Activated T-cell treated with anti-CD3 and anti-CD28 coated beads, Interleukin-2, amount 50 U/mL, for 24 hours (primary cell): ENCODE measurements around the gene MMP26.

Experiments used
- DNase-seq: peaks from one replicate; pipeline ENCODE4 v3.0.0-alpha.2; 2020
- H3K27ac Mint-ChIP-seq: 2 replicates; pipeline ENCODE4 v1.8.0; 2020; ENCODE audit warnings: mild to moderate bottlenecking, mixed read lengths
- H3K27me3 Mint-ChIP-seq: 2 replicates; pipeline ENCODE4 v1.8.0; 2020; ENCODE audit warnings: mixed read lengths
- H3K36me3 Mint-ChIP-seq: 2 replicates; pipeline ENCODE4 v1.8.0; 2020; ENCODE audit warnings: low read depth, mixed read lengths
- H3K4me1 Mint-ChIP-seq: 2 replicates; pipeline ENCODE4 v1.8.0; 2020; ENCODE audit warnings: low read depth, mixed read lengths
- H3K4me3 Mint-ChIP-seq: 2 replicates; pipeline ENCODE4 v1.8.0; 2020; ENCODE audit warnings: mild to moderate bottlenecking, moderate library complexity, mixed read lengths
- H3K9me3 Mint-ChIP-seq: 2 replicates; pipeline ENCODE4 v1.8.0; 2020; ENCODE audit warnings: mixed read lengths

The MMP26 gene

GRCh38 chr11:4704054-4704789, at the start of gene MMP26:
Gene MMP26, plus strand, starts transcription at chr11:4704784.
- no peaks in the 10 kb centered on the region for H3K36me3 Mint-ChIP-seq
- H3K4me1 Mint-ChIP-seq = no peaks in the 10 kb centered on the region
- no peak within 1 kb of the TSS for H3K4me3 Mint-ChIP-seq
- peaks cover 28% of the 10 kb centered on the region for H3K27me3 Mint-ChIP-seq
- H3K27ac Mint-ChIP-seq = no peak within 1 kb of the TSS
- H3K9me3 Mint-ChIP-seq = no peaks in the 10 kb centered on the region
- no peak for DNase-seq

DNA sequence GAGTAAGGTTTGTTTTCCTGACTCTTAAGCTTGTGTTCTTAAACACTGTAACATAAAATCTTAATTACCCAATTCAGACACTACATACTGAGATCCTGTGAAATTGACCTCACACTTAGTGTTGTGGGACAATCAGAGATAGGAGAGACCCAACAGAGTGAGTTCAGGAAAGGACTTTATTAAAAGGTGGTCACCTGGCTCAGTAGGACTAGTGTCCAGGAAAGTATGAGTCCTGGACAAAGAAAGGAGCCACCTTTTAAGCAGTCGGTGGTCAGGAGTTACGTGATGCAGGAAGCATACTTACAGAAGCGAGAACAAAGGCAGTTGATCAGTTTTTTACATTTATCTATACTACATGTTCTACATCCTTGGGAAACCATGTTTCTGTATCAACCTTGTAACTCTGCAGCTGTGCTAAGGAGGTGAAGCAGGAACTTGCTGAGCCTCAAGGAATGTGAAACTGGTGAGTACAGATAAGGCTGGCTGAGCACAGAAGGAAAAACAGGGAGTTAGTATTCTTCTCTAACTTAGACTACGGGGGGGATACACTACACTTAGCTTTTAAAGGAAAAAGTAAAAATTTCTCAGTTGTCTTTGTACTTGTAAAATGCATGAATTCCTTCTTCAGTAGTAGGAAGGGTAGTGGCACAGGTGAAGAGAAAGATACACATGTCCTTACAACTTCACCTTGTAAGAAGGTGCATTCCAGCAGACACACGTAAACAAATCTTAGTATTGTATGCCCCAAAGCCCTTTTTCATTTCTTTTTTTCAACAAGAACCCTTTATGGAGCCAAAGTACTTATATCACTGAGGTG, 45.7 kb upstream of the MMP26 start:
- H3K36me3 Mint-ChIP-seq = no peaks in the 10 kb centered on the region
- H3K4me3 Mint-ChIP-seq = no peak overlapping the region
- DNase-seq = no peak
- no peaks in the 10 kb centered on the region for H3K9me3 Mint-ChIP-seq
- H3K4me1 Mint-ChIP-seq = no peaks in the 10 kb centered on the region
- H3K27me3 Mint-ChIP-seq = peaks cover 22% of the 10 kb centered on the region
- H3K27ac Mint-ChIP-seq = no peak overlapping the region

DNA sequence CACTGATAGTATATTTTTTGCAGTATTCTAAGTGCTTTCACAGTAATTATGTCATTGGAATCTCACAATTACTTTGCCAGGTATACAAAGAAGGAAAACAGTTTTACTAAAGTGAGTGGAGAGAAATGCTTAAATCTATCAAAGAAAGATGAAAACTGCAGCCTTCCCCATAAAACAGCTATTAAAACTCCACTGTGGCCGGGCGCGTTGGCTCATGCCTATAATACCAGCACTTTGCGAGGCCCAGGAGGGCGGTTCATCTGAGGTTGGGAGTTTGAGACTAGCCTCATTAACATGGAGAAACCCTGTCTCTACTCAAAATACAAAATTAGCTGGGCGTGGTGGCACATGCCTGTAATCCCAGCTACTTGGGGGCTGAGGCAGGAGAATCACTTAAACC, 41.7 kb upstream of the MMP26 start:
- Mint-ChIP-seq H3K4me3 (no peak overlapping the region), H3K4me1 (no peaks in the 10 kb centered on the region), H3K36me3 (no peaks in the 10 kb centered on the region), H3K9me3 (no peaks in the 10 kb centered on the region), H3K27ac (no peak overlapping the region), H3K27me3 (peaks cover 21% of the 10 kb centered on the region)
- DNase-seq = no peak

DNA sequence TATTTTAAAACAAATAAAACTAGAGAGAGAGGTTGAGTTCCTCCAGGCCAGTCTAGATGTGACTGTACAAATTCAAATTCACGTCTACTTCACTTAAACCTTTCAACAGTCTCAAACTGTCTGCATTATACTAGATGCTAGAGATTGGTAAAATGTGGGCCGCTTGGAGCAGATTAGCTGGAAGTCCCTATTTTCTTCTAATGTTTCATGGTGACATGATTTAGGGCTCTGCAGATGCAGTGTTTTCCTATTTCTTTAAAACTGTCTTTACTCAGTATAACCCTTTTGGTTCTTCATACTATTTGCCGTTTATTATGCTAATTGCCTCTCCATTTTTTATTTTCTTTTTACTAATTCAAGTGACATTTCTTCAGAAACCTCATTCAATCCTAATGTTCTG, 40.4 kb upstream of the MMP26 start:
- no peak for DNase-seq
- peaks cover 19% of the 10 kb centered on the region for H3K27me3 Mint-ChIP-seq
- H3K36me3 Mint-ChIP-seq = no peaks in the 10 kb centered on the region
- H3K27ac Mint-ChIP-seq = no peak overlapping the region
- no peak overlapping the region for H3K4me3 Mint-ChIP-seq
- H3K4me1 Mint-ChIP-seq = no peaks in the 10 kb centered on the region
- no peaks in the 10 kb centered on the region for H3K9me3 Mint-ChIP-seq

- no peak for DNase-seq
- peaks cover 19% of the 10 kb centered on the region for H3K27me3 Mint-ChIP-seq
- no peak overlapping the region for H3K4me3 Mint-ChIP-seq
- H3K36me3 Mint-ChIP-seq = no peaks in the 10 kb centered on the region
- no peaks in the 10 kb centered on the region for H3K9me3 Mint-ChIP-seq
- H3K27ac Mint-ChIP-seq = no peak overlapping the region
- no peaks in the 10 kb centered on the region for H3K4me1 Mint-ChIP-seq
Measured at GRCh38 chr11:4664786-4665185, 39.8 kb upstream of the MMP26 start.

DNA sequence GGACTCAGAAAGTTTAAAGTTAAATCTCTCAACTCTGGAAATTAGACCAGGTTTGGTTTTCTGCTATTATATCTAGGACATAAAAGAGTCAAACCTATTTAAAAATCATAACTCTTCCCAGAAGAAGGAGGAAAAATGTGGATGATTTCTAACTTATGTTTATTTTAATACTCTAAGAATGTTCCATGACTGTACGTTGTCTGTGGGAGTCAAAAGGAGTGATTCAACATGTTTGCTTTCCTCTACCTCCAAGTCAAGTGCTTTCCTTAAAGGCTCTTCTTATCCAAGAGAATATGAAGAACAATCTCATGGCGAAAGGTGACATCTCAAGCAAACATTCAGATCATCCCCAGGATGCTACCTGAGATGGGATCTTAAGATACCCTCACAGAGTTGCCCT, 39.2 kb upstream of the MMP26 start:
- Mint-ChIP-seq H3K36me3 (no peaks in the 10 kb centered on the region), H3K4me3 (no peak overlapping the region), H3K9me3 (no peaks in the 10 kb centered on the region)

DNA sequence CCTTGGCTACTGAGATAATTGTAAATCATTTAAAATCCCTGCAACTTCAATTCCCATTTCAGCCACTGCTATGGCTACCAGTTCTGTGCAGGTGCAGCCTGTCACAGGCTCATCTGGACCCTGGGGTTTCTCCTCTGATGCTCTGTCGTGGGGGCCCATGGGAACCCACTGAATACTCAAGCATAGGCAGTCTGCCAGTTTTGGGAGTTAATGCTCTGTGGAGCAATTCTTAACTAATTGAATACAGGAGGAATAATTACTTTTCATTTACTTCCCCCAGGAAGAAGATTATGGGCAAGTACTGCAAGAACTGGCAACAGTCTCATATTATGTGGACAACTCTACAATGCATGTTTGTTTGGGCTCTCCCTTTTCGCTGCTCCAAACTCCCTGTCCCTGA, 32.8 kb upstream of the MMP26 start:
- Mint-ChIP-seq H3K4me1 (no peaks in the 10 kb centered on the region), H3K27me3 (peaks cover 35% of the 10 kb centered on the region), H3K36me3 (no peaks in the 10 kb centered on the region), H3K4me3 (no peak overlapping the region), H3K27ac (no peak overlapping the region), H3K9me3 (no peaks in the 10 kb centered on the region)
- no peak for DNase-seq

More for the DNA sequence above, 39.2 kb upstream of the MMP26 start:
- Mint-ChIP-seq H3K27me3 (peaks cover 19% of the 10 kb centered on the region), H3K4me1 (no peaks in the 10 kb centered on the region), H3K27ac (no peak overlapping the region)
- no peak for DNase-seq

- no peaks in the 10 kb centered on the region for H3K4me1 Mint-ChIP-seq
Measured at GRCh38 chr11:4672470-4672869, 32.1 kb upstream of the MMP26 start.

GRCh38 chr11:4673781-4674180, 30.8 kb upstream of the MMP26 start:
- Mint-ChIP-seq H3K9me3 (no peaks in the 10 kb centered on the region), H3K27ac (no peak overlapping the region), H3K4me1 (no peaks in the 10 kb centered on the region), H3K4me3 (no peak overlapping the region), H3K36me3 (no peaks in the 10 kb centered on the region), H3K27me3 (peaks cover 42% of the 10 kb centered on the region)
- DNase-seq = no peak

More at GRCh38 chr11:4672470-4672869, 32.1 kb upstream of the MMP26 start:
- Mint-ChIP-seq H3K4me3 (no peak overlapping the region), H3K36me3 (no peaks in the 10 kb centered on the region), H3K27ac (no peak overlapping the region), H3K27me3 (peaks cover 40% of the 10 kb centered on the region), H3K9me3 (no peaks in the 10 kb centered on the region)
- DNase-seq = no peak

DNA sequence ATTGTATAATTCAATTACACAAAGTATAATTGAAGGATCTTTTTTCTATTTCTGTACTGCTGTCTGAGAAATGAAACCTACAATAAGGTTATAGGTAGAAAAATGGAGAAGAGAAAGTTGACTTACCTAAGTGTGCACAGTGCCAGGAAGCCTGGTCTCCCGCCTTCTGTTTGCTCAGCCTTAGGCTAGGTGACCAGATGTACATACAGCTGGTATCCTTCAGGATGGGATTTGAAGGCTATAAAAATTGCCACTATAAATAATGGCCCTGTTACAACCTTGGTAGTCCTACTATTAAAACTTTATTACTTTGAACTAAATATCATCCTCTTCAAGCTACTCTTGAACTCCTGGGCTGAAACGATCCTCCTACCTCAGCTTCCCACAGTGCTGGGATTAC, 26.6 kb upstream of the MMP26 start:
- Mint-ChIP-seq H3K4me1 (no peaks in the 10 kb centered on the region), H3K4me3 (no peak overlapping the region), H3K27ac (no peak overlapping the region), H3K36me3 (no peaks in the 10 kb centered on the region), H3K27me3 (peaks cover 36% of the 10 kb centered on the region), H3K9me3 (no peaks in the 10 kb centered on the region)
- DNase-seq = no peak

- H3K4me1 Mint-ChIP-seq = no peaks in the 10 kb centered on the region
- H3K27ac Mint-ChIP-seq = no peak overlapping the region
- H3K9me3 Mint-ChIP-seq = no peaks in the 10 kb centered on the region
- no peak for DNase-seq
- no peak overlapping the region for H3K4me3 Mint-ChIP-seq
- H3K27me3 Mint-ChIP-seq = peaks cover 25% of the 10 kb centered on the region
- H3K36me3 Mint-ChIP-seq = no peaks in the 10 kb centered on the region
Measured at GRCh38 chr11:4680341-4680740, 24.2 kb upstream of the MMP26 start.

DNA sequence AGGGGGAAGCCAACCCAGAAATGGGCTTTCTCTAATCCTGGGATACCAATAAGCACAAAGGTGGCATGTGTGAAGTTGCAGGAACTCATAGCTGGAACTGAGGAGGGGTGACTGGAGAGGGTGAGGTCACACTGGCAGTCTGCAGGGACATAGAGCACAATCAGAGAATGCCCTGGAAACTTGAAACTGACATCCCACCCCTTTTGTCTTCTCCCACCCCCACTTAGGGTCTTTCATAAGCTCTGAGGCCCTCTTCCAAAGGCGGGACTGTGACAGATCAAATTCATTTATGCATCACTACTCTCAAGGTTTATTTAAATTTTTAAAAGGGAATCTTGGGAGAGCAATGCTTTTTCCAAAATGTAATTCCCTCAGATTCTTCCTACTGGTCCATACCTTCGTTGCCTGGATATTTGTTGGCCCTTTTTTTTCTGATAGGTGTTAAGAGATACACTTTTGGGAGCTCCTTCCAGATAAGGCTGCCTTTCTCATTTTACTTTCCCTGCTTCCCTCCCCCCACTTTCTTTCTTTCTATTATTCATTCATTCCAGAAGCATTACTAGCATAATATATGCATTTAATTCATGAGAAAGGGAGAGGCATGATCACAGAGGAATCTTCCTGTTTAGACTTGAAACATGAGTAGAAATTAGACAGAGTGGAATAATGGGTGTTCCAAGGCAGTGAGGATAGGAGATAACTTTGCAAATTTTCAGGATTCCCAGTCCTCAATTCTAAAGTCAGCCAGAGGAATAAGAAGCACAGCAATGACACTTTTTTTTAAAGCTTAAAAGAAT, 21.8 kb upstream of the MMP26 start:
- Mint-ChIP-seq H3K4me1 (no peaks in the 10 kb centered on the region), H3K27ac (no peak overlapping the region), H3K4me3 (no peak overlapping the region), H3K9me3 (no peaks in the 10 kb centered on the region), H3K36me3 (no peaks in the 10 kb centered on the region), H3K27me3 (peaks cover 8% of the 10 kb centered on the region)
- DNase-seq = no peak

DNA sequence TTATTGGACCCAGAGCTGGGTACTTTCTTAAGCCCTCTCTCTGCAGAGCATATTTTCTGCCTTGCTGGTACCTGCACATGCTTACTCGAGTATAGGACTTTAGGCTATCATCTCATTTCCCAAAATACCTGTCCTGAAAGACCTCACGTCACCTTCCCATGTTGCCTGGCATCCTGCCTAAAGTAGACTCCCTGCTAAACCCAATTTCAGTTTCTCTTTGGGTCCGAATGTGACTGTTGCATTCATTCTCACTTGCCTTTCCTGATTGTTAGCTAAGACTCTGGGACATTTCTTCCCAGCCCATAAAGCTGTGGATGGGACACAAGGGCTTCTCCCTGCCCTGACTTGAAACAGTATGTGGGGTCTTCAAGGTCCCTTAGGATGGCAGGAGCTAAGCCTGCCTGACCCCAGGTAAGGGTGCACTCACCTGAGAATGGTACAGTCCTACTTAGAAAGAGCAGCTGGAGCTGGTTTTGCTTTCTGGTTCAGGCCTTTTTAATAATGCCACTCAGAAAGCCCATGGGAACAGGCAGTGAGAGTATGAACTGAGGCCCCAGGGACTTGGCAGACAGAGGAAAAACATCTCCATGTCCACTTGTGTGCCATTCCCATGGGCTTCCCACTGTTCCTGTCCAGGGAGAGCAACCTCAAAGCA, 19.8 kb upstream of the MMP26 start:
- Mint-ChIP-seq H3K27me3 (peaks cover 8% of the 10 kb centered on the region), H3K4me1 (no peaks in the 10 kb centered on the region), H3K9me3 (no peaks in the 10 kb centered on the region), H3K27ac (no peak overlapping the region), H3K4me3 (no peak overlapping the region), H3K36me3 (no peaks in the 10 kb centered on the region)
- no peak for DNase-seq

GRCh38 chr11:4695442-4695841, 9.1 kb upstream of the MMP26 start:
- peaks cover 11% of the 10 kb centered on the region for H3K27me3 Mint-ChIP-seq
- H3K27ac Mint-ChIP-seq = no peak overlapping the region
- no peak for DNase-seq
- no peak overlapping the region for H3K4me3 Mint-ChIP-seq
- no peaks in the 10 kb centered on the region for H3K36me3 Mint-ChIP-seq
- no peaks in the 10 kb centered on the region for H3K9me3 Mint-ChIP-seq
- no peaks in the 10 kb centered on the region for H3K4me1 Mint-ChIP-seq
